Right lobe of liver (tissue), 4 donors: ENCODE measurements around the gene EFNA3.

Experiments used
- POLR2A ChIP-seq: fragments of 450-650 bp; IDR thresholded peaks from one replicate; pipeline ENCODE4 v1.6.1; 2017; ENCODE audit warnings: antibody characterized with exemption, mild to moderate bottlenecking
- TF ChIP-seq, protein P1 (sequence below), 4 donors: fragments of 200-600 bp in 3 of 4; fragments of 450-650 bp in 1 of 4; IDR thresholded peaks; one replicate each; pipeline versions ENCODE4 v1.5.1 to v1.8.0; 2016 to 2022; ENCODE audit warnings: antibody characterized with exemption in 4 of 4, mild to moderate bottlenecking in 2 of 4
- donor health status: DM: no; HTN: no; CAD: no.
- donor health status: DM: no; HTN: no; CAD: no.
- donor health status: DM: no; HTN: yes; CAD: no.

DNA sequence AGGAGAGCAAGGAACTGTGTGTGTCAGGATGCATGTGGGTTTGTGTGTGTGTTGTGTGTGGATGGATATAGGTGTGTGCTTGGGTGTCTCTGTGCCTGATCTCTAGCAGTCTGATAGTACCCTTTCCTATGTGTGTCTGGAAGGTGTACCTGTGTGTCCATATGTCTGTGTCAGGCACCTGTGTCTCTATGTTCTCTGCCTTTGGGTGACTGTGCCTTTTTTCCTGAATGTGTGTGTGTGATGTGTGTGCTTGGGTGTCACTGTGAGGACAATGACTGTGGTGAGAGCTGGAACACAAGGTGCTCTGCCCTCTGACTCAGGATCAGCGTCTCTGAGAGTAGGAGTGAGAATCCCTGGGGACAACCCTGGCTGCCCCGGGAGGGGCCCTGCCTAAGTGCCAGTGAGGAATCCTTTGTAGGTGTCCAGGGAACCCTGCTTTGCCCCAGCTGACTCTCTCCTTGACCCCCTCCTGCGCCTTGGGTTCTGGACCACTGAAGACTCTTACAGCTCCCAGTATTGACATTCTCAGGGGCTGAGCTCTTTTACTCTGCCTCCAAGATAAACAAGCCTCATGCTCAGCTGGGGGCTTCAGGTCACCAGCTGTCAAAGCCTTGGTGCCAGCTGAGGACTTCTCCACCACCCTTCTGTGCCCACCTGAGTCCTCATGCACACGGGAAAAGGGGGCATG, 735 bp upstream of the EFNA3 start:
- TF ChIP-seq, protein P1, sequence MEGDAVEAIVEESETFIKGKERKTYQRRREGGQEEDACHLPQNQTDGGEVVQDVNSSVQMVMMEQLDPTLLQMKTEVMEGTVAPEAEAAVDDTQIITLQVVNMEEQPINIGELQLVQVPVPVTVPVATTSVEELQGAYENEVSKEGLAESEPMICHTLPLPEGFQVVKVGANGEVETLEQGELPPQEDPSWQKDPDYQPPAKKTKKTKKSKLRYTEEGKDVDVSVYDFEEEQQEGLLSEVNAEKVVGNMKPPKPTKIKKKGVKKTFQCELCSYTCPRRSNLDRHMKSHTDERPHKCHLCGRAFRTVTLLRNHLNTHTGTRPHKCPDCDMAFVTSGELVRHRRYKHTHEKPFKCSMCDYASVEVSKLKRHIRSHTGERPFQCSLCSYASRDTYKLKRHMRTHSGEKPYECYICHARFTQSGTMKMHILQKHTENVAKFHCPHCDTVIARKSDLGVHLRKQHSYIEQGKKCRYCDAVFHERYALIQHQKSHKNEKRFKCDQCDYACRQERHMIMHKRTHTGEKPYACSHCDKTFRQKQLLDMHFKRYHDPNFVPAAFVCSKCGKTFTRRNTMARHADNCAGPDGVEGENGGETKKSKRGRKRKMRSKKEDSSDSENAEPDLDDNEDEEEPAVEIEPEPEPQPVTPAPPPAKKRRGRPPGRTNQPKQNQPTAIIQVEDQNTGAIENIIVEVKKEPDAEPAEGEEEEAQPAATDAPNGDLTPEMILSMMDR (IDR thresholded peaks at IDR 0.05), result no peak
- TF ChIP-seq POLR2A, result no peak
